Fibroblast of villous mesenchyme (primary cell): ENCODE measurements around the gene MIA3. TPM values are rescaled to one million over a fixed set of nuclear protein-coding genes. Genes with fewer than 3 reads are reported as not detected.

Experiments used
- DNase-seq: peaks from one replicate; pipeline ENCODE4 v3.0.0-alpha.2; 2010; ENCODE audit warnings: low read depth
- H3K4me3 ChIP-seq: 2 replicates; pipeline ENCODE4 v1.5.1; 2011; ENCODE audit warnings: low read depth, mild to moderate bottlenecking, low read length
- CTCF ChIP-seq: IDR thresholded peaks from 2 replicates; pipeline ENCODE4 v1.5.1; 2012; ENCODE audit warnings: low read depth, mild to moderate bottlenecking, low read length; ENCODE audit not compliant: insufficient read depth
- total RNA-seq: library from RNA; depleted of rRNA; stranded (reverse); fragments of >200 nt; gene quantifications from 2 replicates; pipeline ENCODE4 v1.2.3, GENCODE V29; 2012

MIA3 gene
- total RNA-seq, 1 donor = 54.0 TPM

- TF ChIP-seq CTCF = no peak
- no peak for DNase-seq
- H3K4me3 ChIP-seq = no peak overlapping the region
Measured at GRCh38 chr1:222588135-222588534, 29.8 kb upstream of the MIA3 start.

- DNase-seq = peak; percentile 83
- no peak for TF ChIP-seq CTCF
- H3K4me3 ChIP-seq = peak within 1 kb of the TSS; percentile 87
Measured at GRCh38 chr1:222589462-222590302, 28.2 kb upstream of the MIA3 start, which contains the start of gene TAF1A. TSS of gene TAF1A (minus strand) at chr1:222589933.

- no peak for TF ChIP-seq CTCF
- DNase-seq = no peak
- no peak overlapping the region for H3K4me3 ChIP-seq
Measured at GRCh38 chr1:222592171-222592570, 25.7 kb upstream of the MIA3 start.

- no peak overlapping the region for H3K4me3 ChIP-seq
- no peak for DNase-seq
- no peak for TF ChIP-seq CTCF
Measured at GRCh38 chr1:222594789-222595188, 23.1 kb upstream of the MIA3 start.

GRCh38 chr1:222596696-222597095, 21.2 kb upstream of the MIA3 start:
- H3K4me3 ChIP-seq = no peak overlapping the region
- no peak for TF ChIP-seq CTCF
- no peak for DNase-seq

GRCh38 chr1:222600281-222600680, 17.6 kb upstream of the MIA3 start:
- DNase-seq = no peak
- H3K4me3 ChIP-seq = no peak overlapping the region
- no peak for TF ChIP-seq CTCF

GRCh38 chr1:222601257-222601656, 16.6 kb upstream of the MIA3 start:
- DNase-seq = no peak
- H3K4me3 ChIP-seq = no peak overlapping the region
- no peak for TF ChIP-seq CTCF
